Mucosa of descending colon (tissue), 3 donors: ENCODE data around the gene ASTN2. TPM values are rescaled to one million over a fixed set of nuclear protein-coding genes. Genes with fewer than 3 reads are reported as not detected.
A peak's percentile ranks its signal among the peaks of the same experiment; 100 is the strongest.

ENCODE experiments used
- ATAC-seq: fragments of 200-7000 bp; cut with Tn5 transposase; one replicate; pipeline ENCODE4 v1.9.1; 2020; ENCODE audit warnings: mild to moderate bottlenecking, moderate library complexity
- DNase-seq, 3 donors: peaks; one replicate each; pipeline ENCODE4 v3.0.0-alpha.2; 2020
- H3K36me3 ChIP-seq: fragments of 200-600 bp; one replicate; pipeline ENCODE4 v1.8.0; 2021; ENCODE audit warnings: low read depth, mild to moderate bottlenecking
- H3K4me1 ChIP-seq: fragments of 200-600 bp; one replicate; pipeline ENCODE4 v1.8.0; 2021; ENCODE audit warnings: low read depth, mild to moderate bottlenecking
- H3K4me3 ChIP-seq: fragments of 200-600 bp; one replicate; pipeline ENCODE4 v1.8.0; 2021; ENCODE audit warnings: mild to moderate bottlenecking
- H3K9me3 ChIP-seq: fragments of 200-600 bp; one replicate; pipeline ENCODE4 v1.8.0; 2021; ENCODE audit warnings: mild to moderate bottlenecking
- intact Hi-C, 2 donors: fragments of 100-400 bp; cut with DNase I in 1 of 2; cut with micrococcal nuclease in 1 of 2; formaldehyde crosslinking; loops; one replicate each; pipeline versions ENCODE4 v1.11.0 to v1.11.1; 2022; cut with DNase I, micrococcal nuclease
- total RNA-seq, 3 donors: library from RNA; stranded (reverse); fragmentation: NEBNext Ultra II Directional in 2 of 3; extraction: Animal tissue kit (Norgen Biotek cat#: 25700) in 2 of 3; gene quantifications; one replicate each; pipeline versions ENCODE4 v1.2.1 to v1.2.4, GENCODE V29; 2021 to 2023
- TF ChIP-seq, protein P1 (sequence below): fragments of 200-600 bp; IDR thresholded peaks from one replicate; pipeline ENCODE4 v1.8.0; 2022; ENCODE audit warnings: antibody characterized with exemption, mild to moderate bottlenecking
- donor health status: DM: no; HTN: no; CAD: no; lungs with moderate emphysema.
- donor health status: DM: no; HTN: no; CAD: no.
- donor health status: DM: no; HTN: yes; CAD: no.

The ASTN2 gene
- total RNA-seq, 3 donors from 2014 or later: 3.5 to 6.1 (median 5.4) TPM

- intact Hi-C loops: no loop called here
- H3K4me1 ChIP-seq: no peaks in the 10 kb centered on the region
- H3K9me3 ChIP-seq: no peaks in the 10 kb centered on the region
- no peaks in the 10 kb centered on the region for H3K36me3 ChIP-seq
- ATAC-seq: no peak
- H3K4me3 ChIP-seq: no peak overlapping the region
- no peak for DNase-seq
- TF ChIP-seq, protein P1, sequence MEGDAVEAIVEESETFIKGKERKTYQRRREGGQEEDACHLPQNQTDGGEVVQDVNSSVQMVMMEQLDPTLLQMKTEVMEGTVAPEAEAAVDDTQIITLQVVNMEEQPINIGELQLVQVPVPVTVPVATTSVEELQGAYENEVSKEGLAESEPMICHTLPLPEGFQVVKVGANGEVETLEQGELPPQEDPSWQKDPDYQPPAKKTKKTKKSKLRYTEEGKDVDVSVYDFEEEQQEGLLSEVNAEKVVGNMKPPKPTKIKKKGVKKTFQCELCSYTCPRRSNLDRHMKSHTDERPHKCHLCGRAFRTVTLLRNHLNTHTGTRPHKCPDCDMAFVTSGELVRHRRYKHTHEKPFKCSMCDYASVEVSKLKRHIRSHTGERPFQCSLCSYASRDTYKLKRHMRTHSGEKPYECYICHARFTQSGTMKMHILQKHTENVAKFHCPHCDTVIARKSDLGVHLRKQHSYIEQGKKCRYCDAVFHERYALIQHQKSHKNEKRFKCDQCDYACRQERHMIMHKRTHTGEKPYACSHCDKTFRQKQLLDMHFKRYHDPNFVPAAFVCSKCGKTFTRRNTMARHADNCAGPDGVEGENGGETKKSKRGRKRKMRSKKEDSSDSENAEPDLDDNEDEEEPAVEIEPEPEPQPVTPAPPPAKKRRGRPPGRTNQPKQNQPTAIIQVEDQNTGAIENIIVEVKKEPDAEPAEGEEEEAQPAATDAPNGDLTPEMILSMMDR: no peak
These were observed 599.0 kb downstream of the ASTN2 start for GRCh38 chr9:116815835-116816234.

GRCh38 chr9:116813031-116813300, 601.9 kb downstream of the ASTN2 start:
- no peak overlapping the region for H3K4me3 ChIP-seq
- no peaks in the 10 kb centered on the region for H3K4me1 ChIP-seq
- ATAC-seq (no peak), DNase-seq (no peak)
- no peaks in the 10 kb centered on the region for H3K9me3 ChIP-seq
- no peaks in the 10 kb centered on the region for H3K36me3 ChIP-seq
- intact Hi-C loops: no loop called here
- TF ChIP-seq, protein P1: no peak

GRCh38 chr9:116812231-116813030, 602.4 kb downstream of the ASTN2 start:
- no peak for ATAC-seq
- no peaks in the 10 kb centered on the region for H3K36me3 ChIP-seq
- intact Hi-C loops: no loop called here
- H3K9me3 ChIP-seq: no peaks in the 10 kb centered on the region
- no peak overlapping the region for H3K4me3 ChIP-seq
- H3K4me1 ChIP-seq: no peaks in the 10 kb centered on the region
- TF ChIP-seq, protein P1: no peak
- no peak for DNase-seq

DNA sequence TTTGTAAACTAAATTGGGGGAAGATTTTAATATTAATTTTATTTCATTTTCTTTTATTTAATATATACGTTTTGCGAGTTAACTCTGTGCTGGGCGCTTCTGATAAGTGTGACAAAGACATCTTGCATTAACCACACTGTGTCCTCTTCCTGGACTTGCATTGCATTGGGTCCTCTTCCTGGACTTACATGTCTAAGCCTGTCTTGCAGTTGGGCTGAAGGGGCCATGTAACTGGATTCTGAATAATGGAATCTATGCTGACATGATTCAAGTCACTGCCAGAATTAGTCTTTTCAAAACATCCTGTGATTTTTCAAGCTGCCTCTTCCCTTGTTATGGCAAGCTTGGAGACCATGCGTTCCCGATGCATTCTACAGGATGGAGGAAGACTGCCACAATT, 605.2 kb downstream of the ASTN2 start:
- Histone ChIP-seq H3K36me3 (no peaks in the 10 kb centered on the region), H3K9me3 (no peaks in the 10 kb centered on the region), H3K4me3 (no peak overlapping the region), H3K4me1 (no peaks in the 10 kb centered on the region)
- intact Hi-C loops: no loop called here
- TF ChIP-seq, protein P1: no peak
- ATAC-seq: no peak
- DNase-seq: no peak

- intact Hi-C loops: no loop called here
- Histone ChIP-seq H3K36me3 (no peaks in the 10 kb centered on the region), H3K4me1 (no peaks in the 10 kb centered on the region), H3K4me3 (no peak overlapping the region), H3K9me3 (no peaks in the 10 kb centered on the region)
- ATAC-seq (no peak), DNase-seq (peak in 1 of 3 donors; percentile 8)
- TF ChIP-seq, protein P1: no peak
These were observed 608.8 kb downstream of the ASTN2 start for GRCh38 chr9:116806075-116806474.

DNA sequence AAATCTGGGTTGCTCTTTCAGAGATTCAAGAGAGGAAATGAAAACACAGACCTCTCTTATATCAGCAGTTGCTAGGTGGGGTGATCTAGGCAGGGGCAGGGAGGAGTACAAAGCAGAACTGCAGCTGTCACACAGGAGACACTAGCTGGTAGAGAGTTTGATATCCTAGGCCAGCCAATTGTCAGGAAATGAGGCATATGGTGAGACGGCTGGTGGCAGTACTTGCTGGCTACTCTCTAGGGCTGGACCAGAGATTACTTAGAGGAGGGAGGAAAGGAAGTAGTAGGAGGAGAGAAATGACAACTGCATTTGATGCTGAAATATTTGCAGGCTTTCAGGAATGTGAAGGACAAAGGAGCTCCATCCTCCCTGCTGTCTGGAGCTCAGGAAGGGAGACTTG, 614.0 kb downstream of the ASTN2 start:
- ATAC-seq: no peak
- TF ChIP-seq, protein P1: no peak

More for the DNA sequence above, 614.0 kb downstream of the ASTN2 start:
- Histone ChIP-seq H3K9me3 (no peaks in the 10 kb centered on the region), H3K4me3 (no peak overlapping the region), H3K36me3 (no peaks in the 10 kb centered on the region), H3K4me1 (no peaks in the 10 kb centered on the region)
- no peak for DNase-seq
- intact Hi-C loops: no loop called here
